ENCODE results near the gene ZPBP.

DNA sequence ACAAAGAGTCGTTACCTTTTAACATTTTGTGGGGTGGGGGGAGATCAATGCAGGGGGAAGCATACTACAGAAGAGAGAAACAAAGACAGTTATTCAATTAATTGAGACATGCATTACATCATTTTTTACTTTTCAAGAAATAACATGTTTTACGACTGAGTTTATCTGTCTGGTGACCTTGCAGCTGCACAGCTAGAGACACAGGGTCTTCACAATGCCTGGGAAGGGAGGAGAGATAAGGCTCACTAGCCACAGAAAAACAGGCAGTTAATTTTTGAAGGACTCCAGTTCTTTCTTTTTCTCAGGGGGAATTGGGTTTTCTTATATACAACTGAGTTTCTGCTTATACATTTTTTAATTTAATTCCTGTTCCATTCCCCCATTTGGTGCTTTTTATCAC, 30.1 kb downstream of the ZPBP start:
- TF ChIP-seq, protein P1, sequence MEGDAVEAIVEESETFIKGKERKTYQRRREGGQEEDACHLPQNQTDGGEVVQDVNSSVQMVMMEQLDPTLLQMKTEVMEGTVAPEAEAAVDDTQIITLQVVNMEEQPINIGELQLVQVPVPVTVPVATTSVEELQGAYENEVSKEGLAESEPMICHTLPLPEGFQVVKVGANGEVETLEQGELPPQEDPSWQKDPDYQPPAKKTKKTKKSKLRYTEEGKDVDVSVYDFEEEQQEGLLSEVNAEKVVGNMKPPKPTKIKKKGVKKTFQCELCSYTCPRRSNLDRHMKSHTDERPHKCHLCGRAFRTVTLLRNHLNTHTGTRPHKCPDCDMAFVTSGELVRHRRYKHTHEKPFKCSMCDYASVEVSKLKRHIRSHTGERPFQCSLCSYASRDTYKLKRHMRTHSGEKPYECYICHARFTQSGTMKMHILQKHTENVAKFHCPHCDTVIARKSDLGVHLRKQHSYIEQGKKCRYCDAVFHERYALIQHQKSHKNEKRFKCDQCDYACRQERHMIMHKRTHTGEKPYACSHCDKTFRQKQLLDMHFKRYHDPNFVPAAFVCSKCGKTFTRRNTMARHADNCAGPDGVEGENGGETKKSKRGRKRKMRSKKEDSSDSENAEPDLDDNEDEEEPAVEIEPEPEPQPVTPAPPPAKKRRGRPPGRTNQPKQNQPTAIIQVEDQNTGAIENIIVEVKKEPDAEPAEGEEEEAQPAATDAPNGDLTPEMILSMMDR (IDR thresholded peaks at IDR 0.05), result no peak
- no peak for TF ChIP-seq EZH2 (IDR thresholded peaks at IDR 0.05; ENCODE audit: borderline replicate concordance, insufficient read depth, low read depth, low read length, poor library complexity, severe bottlenecking)

All from B cell (primary cell).